IMR-90 (cell line): ENCODE data around the gene UQCRC1. TPM values are rescaled to one million over a fixed set of nuclear protein-coding genes. Genes with fewer than 3 reads are reported as not detected.

ENCODE experiments used
- ATAC-seq: fragments of 200-7000 bp; cut with Tn5 transposase; 2 replicates; pipeline ENCODE4 v1.9.1; 2020; ENCODE audit warnings: low read depth, mild to moderate bottlenecking, moderate library complexity
- BruUV-seq: library from RNA; stranded (reverse); fragments of 400-500 nt; replicated peaks from 2 replicates; lab custom pipeline; 2021; lab: Mats Ljungman, UMichigan
- CTCF ChIA-PET: fragments of 300-600 bp; formaldehyde crosslinking; extraction: SDS; loops from one replicate; lab custom pipeline; 2021; ENCODE audit warnings: antibody characterized with exemption; lab: Yijun Ruan, JAX
- POLR2A ChIA-PET: fragments of 300-600 bp; sonication (Branson Sonifier 250); formaldehyde crosslinking; loops from one replicate; lab custom pipeline; 2022; ENCODE audit warnings: antibody characterized with exemption; ENCODE audit not compliant: unreplicated experiment; lab: Charles Lee
- DNase-seq: peaks from one replicate; pipeline ENCODE4 v3.0.0; 2013
- H2AFZ ChIP-seq: replicated peaks from 2 replicates; pipeline ENCODE3; 2013; ENCODE audit warnings: low read length, mild to moderate bottlenecking; ENCODE audit not compliant: poor library complexity
- H2AK5ac ChIP-seq: 2 replicates; pipeline ENCODE4 v1.6.1; 2013; ENCODE audit warnings: low read depth, low read length, inconsistent platforms
- H2AK9ac ChIP-seq: replicated peaks from 2 replicates; pipeline ENCODE3; 2013; ENCODE audit warnings: mild to moderate bottlenecking, low read depth, low read length, moderate library complexity; ENCODE audit not compliant: poor library complexity
- H2BK120ac ChIP-seq: 2 replicates; pipeline ENCODE4 v1.6.1; 2013; ENCODE audit warnings: low read depth, low read length, inconsistent platforms
- H2BK15ac ChIP-seq: 3 replicates; pipeline ENCODE4 v1.6.1; 2013; ENCODE audit warnings: low read depth, low read length, inconsistent platforms
- H2BK20ac ChIP-seq: 2 replicates; pipeline ENCODE4 v1.6.1; 2013; ENCODE audit warnings: low read depth, mild to moderate bottlenecking, inconsistent platforms, low read length, moderate library complexity
- H2BK5ac ChIP-seq: 2 replicates; pipeline ENCODE4 v1.6.1; 2013; ENCODE audit warnings: mild to moderate bottlenecking, low read depth, low read length, inconsistent platforms; ENCODE audit not compliant: poor library complexity, severe bottlenecking
- H3K14ac ChIP-seq: replicated peaks from 2 replicates; pipeline ENCODE4 v1.6.1; 2013; ENCODE audit warnings: low read depth, low read length, inconsistent platforms
- H3K18ac ChIP-seq: 2 replicates; pipeline ENCODE4 v1.6.1; 2013; ENCODE audit warnings: low read depth, low read length, control low read depth
- H3K23ac ChIP-seq: 2 replicates; pipeline ENCODE4 v1.6.1; 2013; ENCODE audit warnings: low read depth, low read length, inconsistent platforms
- H3K27ac ChIP-seq: 2 replicates; pipeline ENCODE4 v1.5.1; 2013; ENCODE audit warnings: mild to moderate bottlenecking, control low read depth, low read length; ENCODE audit not compliant: insufficient read depth
- H3K27me3 ChIP-seq: 2 replicates; pipeline ENCODE4 v1.6.1; 2013; ENCODE audit warnings: low read length; ENCODE audit not compliant: control insufficient read depth, insufficient read depth
- H3K36me3 ChIP-seq: 2 replicates; pipeline ENCODE4 v1.6.1; 2013; ENCODE audit warnings: low read length, mixed read lengths; ENCODE audit not compliant: control insufficient read depth, insufficient read depth
- H3K4ac ChIP-seq: 2 replicates; pipeline ENCODE4 v1.6.1; 2013; ENCODE audit warnings: low read depth, low read length, inconsistent platforms
- H3K4me1 ChIP-seq: 2 replicates; pipeline ENCODE4 v1.6.1; 2013; ENCODE audit warnings: low read length, mixed read lengths; ENCODE audit not compliant: control insufficient read depth, insufficient read depth
- H3K4me2 ChIP-seq: 2 replicates; pipeline ENCODE4 v1.6.1; 2013; ENCODE audit warnings: low read depth, mild to moderate bottlenecking, control low read depth, low read length, moderate library complexity
- H3K4me3 ChIP-seq: 2 replicates; pipeline ENCODE4 v1.5.1; 2013; ENCODE audit warnings: low read depth, mild to moderate bottlenecking, control low read depth, low read length, moderate library complexity; ENCODE audit not compliant: insufficient read depth
- H3K56ac ChIP-seq: 2 replicates; pipeline ENCODE4 v1.6.1; 2013; ENCODE audit warnings: low read length, inconsistent platforms; ENCODE audit not compliant: insufficient read depth; ENCODE audit errors: extremely low read depth
- H3K79me1 ChIP-seq, 2 experiments: 2 replicates each; pipeline ENCODE4 v1.6.1; 2013; ENCODE audit warnings: low read length in 2 of 2, inconsistent platforms in 1 of 2, low read depth in 1 of 2
- H3K9ac ChIP-seq: 2 replicates; pipeline ENCODE4 v1.6.1; 2013; ENCODE audit warnings: low read depth, low read length, control low read depth
- H3K9me1 ChIP-seq: 2 replicates; pipeline ENCODE4 v1.6.1; 2013; ENCODE audit warnings: low read length, inconsistent platforms; ENCODE audit not compliant: insufficient read depth
- H3K9me3 ChIP-seq: 2 replicates; pipeline ENCODE4 v1.6.1; 2013; ENCODE audit warnings: low read length; ENCODE audit not compliant: control insufficient read depth, insufficient read depth
- H4K20me1 ChIP-seq: 2 replicates; pipeline ENCODE4 v1.6.1; 2013; ENCODE audit warnings: low read length, inconsistent platforms; ENCODE audit not compliant: insufficient read depth
- H4K5ac ChIP-seq: 2 replicates; pipeline ENCODE4 v1.6.1; 2013; ENCODE audit warnings: mild to moderate bottlenecking, low read depth, low read length, control low read depth
- H4K8ac ChIP-seq, 2 experiments: 2 replicates each; pipeline ENCODE4 v1.6.1; 2013; ENCODE audit warnings: low read depth in 2 of 2, low read length in 2 of 2, control low read depth in 1 of 2, inconsistent platforms in 1 of 2
- H4K91ac ChIP-seq: 2 replicates; pipeline ENCODE4 v1.6.1; 2013; ENCODE audit warnings: low read depth, low read length, inconsistent platforms; ENCODE audit not compliant: insufficient read depth
- BHLHE40 ChIP-seq: fragments of 150-350 bp; IDR thresholded peaks from 2 replicates; pipeline ENCODE4 v1.6.1; 2016; ENCODE audit warnings: mild to moderate bottlenecking, low read depth, low read length
- CEBPB ChIP-seq: IDR thresholded peaks from 2 replicates; pipeline ENCODE4 v1.6.1; 2012; ENCODE audit warnings: low read depth, low read length, improper control_type of control experiment
- CHD1 ChIP-seq: IDR thresholded peaks from 2 replicates; pipeline ENCODE4 v1.6.1; 2012; ENCODE audit warnings: low read depth, low read length, improper control_type of control experiment
- ELK1 ChIP-seq: fragments of 150-350 bp; IDR thresholded peaks from 2 replicates; pipeline ENCODE4 v1.6.1; 2016; ENCODE audit warnings: low read depth, mild to moderate bottlenecking, low read length, moderate library complexity, borderline replicate concordance
- FOS ChIP-seq: fragments of 150-350 bp; IDR thresholded peaks from 2 replicates; pipeline ENCODE4 v1.6.1; 2016; ENCODE audit warnings: low read depth, low read length
- MAFK ChIP-seq: IDR thresholded peaks from 2 replicates; pipeline ENCODE4 v1.6.1; 2012; ENCODE audit warnings: low read depth, low read length, improper control_type of control experiment
- NFE2L2 ChIP-seq: fragments of 150-350 bp; IDR thresholded peaks from 2 replicates; pipeline ENCODE4 v1.6.1; 2016; ENCODE audit warnings: low read depth, mild to moderate bottlenecking, low read length
- POLR2A ChIP-seq: IDR thresholded peaks from 2 replicates; pipeline ENCODE4 v1.6.1; 2012; ENCODE audit warnings: mild to moderate bottlenecking, low read depth, low read length
- RFX5 ChIP-seq: IDR thresholded peaks from 2 replicates; pipeline ENCODE4 v1.8.0; 2012; ENCODE audit warnings: low read depth, mild to moderate bottlenecking, low read length, moderate library complexity
- SMC3 ChIP-seq: fragments of 150-350 bp; IDR thresholded peaks from 2 replicates; pipeline ENCODE4 v1.6.1; 2016; ENCODE audit warnings: low read depth, mild to moderate bottlenecking, antibody characterized with exemption, low read length, moderate library complexity
- WGBS, 2 experiments: methylation state at CpG; one replicate each; pipeline versions ENCODE4 v1.1.5 to v1.1.7; 2013; ENCODE audit warnings: missing lambda C conversion rate in 2 of 2; ENCODE audit not compliant: insufficient read length in 1 of 2; ENCODE audit errors: extremely low coverage in 2 of 2; 5-methylcytosine and 5-hydroxymethylcytosine counted together
- dilution Hi-C: fragments of 300-500 bp; cut with HindIII; formaldehyde crosslinking; loops from one replicate; pipeline ENCODE4 v1.14.3; 2018; ENCODE audit warnings: low sequenced_read_pairs; ENCODE audit not compliant: unreplicated experiment
- in situ Hi-C: fragments of 300-500 bp; cut with MboI; formaldehyde crosslinking; loops from 3 replicates; pipeline ENCODE4 v1.14.3; 2019; ENCODE audit warnings: low sequenced_read_pairs, inconsistent platforms, mixed read lengths
- intact Hi-C: fragments of 100-400 bp; cut with micrococcal nuclease; formaldehyde crosslinking; loops from 2 replicates; pipeline ENCODE4 v1.10.0; 2022
- polyA plus RNA-seq, 3 experiments: library from polyadenylated mRNA; depleted of rRNA; stranded (reverse); fragments of >200 nt; gene quantifications; 2 replicates each; pipeline ENCODE4 v1.2.3, GENCODE V29; 2012; ENCODE audit warnings: low replicate concordance in 1 of 3
- total RNA-seq: library from RNA; depleted of rRNA; stranded (reverse); fragments of >200 nt; gene quantifications from 2 replicates; pipeline ENCODE4 v1.2.3, GENCODE V29; 2012

Gene UQCRC1
- total and polyA plus RNA-seq, 2 of the 4 experiments (the other 2 are of a cell fraction): 474 to 1,365 TPM

DNA sequence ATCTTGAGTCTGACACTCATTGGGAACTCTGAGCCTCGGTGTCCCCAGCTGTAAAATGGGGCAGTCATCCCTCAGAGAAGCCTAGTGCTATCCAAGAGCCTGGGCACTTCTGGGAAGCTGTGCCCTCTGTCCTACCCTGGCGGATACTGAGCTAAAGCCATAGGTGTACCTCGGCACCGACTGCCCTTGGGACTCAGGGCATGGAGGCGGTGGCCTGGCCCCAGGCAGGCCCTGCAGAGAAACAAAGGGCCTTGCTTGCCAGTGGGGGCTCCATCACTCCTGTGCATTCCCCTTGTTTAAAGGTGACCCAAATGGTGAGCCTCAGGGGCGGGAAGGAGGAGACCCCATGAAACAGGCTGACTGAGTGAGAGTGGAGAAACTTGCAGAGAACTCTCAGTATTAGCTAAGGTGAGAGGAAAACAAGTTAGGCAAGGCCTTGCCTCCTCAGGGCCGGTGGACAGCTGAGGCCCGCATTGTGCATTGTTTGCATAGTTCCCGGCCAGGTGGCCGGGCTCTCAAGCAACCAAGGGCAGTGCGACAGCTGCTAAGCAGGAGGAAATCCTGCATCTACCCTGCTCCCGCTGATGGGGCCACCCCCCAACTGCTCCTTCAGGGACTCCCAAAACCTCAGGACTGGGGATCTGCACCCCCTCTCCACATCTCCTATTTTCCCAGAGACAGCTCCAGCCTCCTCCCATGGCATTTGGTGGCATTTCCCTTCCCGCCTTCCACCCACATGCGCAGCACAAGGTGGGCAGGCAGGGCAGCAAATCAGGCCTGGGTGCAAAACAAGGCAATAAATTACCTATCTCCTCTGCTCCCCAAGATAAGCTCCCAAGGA lies 57.1 kb downstream of the UQCRC1 start:
- Histone ChIP-seq H2AK5ac (no peak overlapping the region), H3K4me3 (no peak overlapping the region), H3K9me3 (no peaks in the 10 kb centered on the region), H3K23ac (no peak overlapping the region), H3K18ac (no peak overlapping the region), H3K4me1 (peaks cover 9% of the 10 kb centered on the region), H3K4ac (no peak overlapping the region), H4K20me1 (peaks cover 11% of the 10 kb centered on the region; the same call in 1 of the 2 replicates), H3K56ac (no peak overlapping the region), H3K4me2 (no peak overlapping the region), H3K27ac (no peak overlapping the region), H3K9ac (no peak overlapping the region), H2BK120ac (no peak overlapping the region), H4K91ac (no peak overlapping the region), H4K5ac (no peak overlapping the region), H3K9me1 (no peaks in the 10 kb centered on the region), H2BK5ac (no peak overlapping the region), H2AK9ac (peak overlapping the region; percentile 45), H2BK15ac (no peak overlapping the region), H2BK20ac (no peak overlapping the region), H3K14ac (no peak overlapping the region), H3K79me1 (peaks cover 10 to 38% of the 10 kb centered on the region in 2 experiments; a peak in 3 of 4 replicates), H3K27me3 (no peaks in the 10 kb centered on the region), H4K8ac (no peak overlapping the region), H3K36me3 (peaks cover 9% of the 10 kb centered on the region), H2AFZ (no peak overlapping the region)
- WGBS, 2 experiments: 80% methylated on average over 7 of the region's 14 CpGs; no CpG with 5 or more reads in 1 of the 2 experiments
- ATAC-seq (no peak), DNase-seq (no peak)
- ChIA-PET POLR2A (no interaction called here), CTCF (interaction anchor here (0.5 to 1.6 kb wide), 2 partner anchors 116 kb away, joined by 3 to 4 read pairs; no protein-coding TSS in a partner anchor)
- no peak for TF ChIP-seq BHLHE40
- TF ChIP-seq FOS: no peak
- TF ChIP-seq CEBPB: no peak
- no peak for TF ChIP-seq SMC3
- TF ChIP-seq CHD1: no peak
- TF ChIP-seq NFE2L2: no peak
- no peak for TF ChIP-seq RFX5
- no peak for TF ChIP-seq ELK1
- TF ChIP-seq POLR2A: no peak
- TF ChIP-seq MAFK: no peak
- intact Hi-C loops: no loop called here
- in situ Hi-C loops: no loop called here
- dilution Hi-C loops: no loop called here
- no TSS peak for BruUV-seq
